ENCODE results near the gene ABCG1.

- TF ChIP-seq ZFP30 (CRISPR knock-in tag; IDR thresholded peaks at IDR 0.05): no peak
- no peak for TF ChIP-seq ARNTL (CRISPR knock-in tag; IDR thresholded peaks at IDR 0.05; ENCODE audit: borderline replicate concordance, low read depth)
These were observed 16.7 kb downstream of the ABCG1 start for GRCh38 chr21:42235593-42235992.

All from SK-N-SH treated with all-trans-retinoic acid at 6 μM for 48 hours (cell line).